RWPE1 (cell line): ENCODE data around the gene CST6.

Experiments used
- CTCF ChIA-PET: fragments of 350-600 bp; sonication (Branson Sonifier 250); formaldehyde crosslinking; extraction: SDS; loops from one replicate; lab custom pipeline; 2021; lab: Yijun Ruan, JAX
- POLR2A ChIA-PET: fragments of 400-600 bp; formaldehyde crosslinking; extraction: SDS; loops from one replicate; lab custom pipeline; 2020; ENCODE audit warnings: antibody characterized with exemption; ENCODE audit not compliant: low non-redundant PET; lab: Yijun Ruan, JAX
- DNase-seq: peaks from one replicate; pipeline ENCODE4 v3.0.0; 2012; ENCODE audit warnings: low spot score
- H3K27ac ChIP-seq: fragments of 450-650 bp; 2 replicates; pipeline ENCODE4 v1.5.1; 2017
- TF ChIP-seq, protein P1 (sequence below): fragments of 450-650 bp; conservative IDR thresholded peaks from 2 replicates; pipeline ENCODE4 v1.5.1; 2017; ENCODE audit warnings: low read depth, mild to moderate bottlenecking

Gene CST6

DNA sequence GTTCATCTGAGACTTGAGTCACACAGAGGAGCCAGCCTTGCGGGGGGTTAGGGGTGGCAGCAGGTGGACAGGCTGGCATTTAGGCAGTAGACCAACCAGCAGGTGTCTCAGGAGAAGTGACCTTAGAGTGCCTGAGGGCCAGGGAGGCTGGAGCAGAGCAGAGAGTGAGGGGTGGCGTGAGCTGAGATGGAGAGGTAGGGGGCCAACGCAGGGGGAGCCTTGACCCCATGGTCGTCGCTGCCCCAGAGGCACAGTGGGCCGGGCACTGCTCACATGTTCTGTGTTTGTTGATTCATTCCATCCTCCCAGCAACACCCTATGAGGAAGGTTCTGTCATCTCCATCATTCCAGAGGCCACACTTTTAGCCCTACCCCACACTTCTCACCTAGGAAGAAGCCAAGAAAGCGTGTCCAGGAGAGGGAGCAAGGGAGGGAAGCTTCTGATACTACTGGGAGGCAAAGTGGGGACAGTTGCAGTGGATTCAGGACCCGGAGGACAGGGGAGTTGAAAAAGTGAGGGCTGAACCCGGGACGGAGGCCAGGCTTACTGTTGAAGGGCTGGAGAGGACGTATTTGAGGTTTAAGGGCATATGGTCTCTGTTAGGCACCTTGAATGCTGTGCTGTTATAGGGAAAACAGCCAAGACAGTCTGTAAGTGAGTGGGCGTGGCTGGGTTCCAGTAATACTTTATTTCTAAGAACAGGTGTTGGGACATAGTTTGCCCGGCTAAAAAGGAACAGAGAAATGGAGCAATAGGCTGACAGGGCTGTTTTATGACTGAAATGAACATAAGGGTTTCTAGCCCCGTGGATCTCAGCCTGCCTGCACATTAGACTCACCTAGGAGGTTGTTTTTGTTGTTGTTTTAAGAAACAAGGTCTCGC is 43.0 kb upstream of the CST6 start:
- POLR2A ChIA-PET, result no interaction called here
- H3K27ac ChIP-seq, result peak overlapping the region; percentile 37
- TF ChIP-seq, protein P1, sequence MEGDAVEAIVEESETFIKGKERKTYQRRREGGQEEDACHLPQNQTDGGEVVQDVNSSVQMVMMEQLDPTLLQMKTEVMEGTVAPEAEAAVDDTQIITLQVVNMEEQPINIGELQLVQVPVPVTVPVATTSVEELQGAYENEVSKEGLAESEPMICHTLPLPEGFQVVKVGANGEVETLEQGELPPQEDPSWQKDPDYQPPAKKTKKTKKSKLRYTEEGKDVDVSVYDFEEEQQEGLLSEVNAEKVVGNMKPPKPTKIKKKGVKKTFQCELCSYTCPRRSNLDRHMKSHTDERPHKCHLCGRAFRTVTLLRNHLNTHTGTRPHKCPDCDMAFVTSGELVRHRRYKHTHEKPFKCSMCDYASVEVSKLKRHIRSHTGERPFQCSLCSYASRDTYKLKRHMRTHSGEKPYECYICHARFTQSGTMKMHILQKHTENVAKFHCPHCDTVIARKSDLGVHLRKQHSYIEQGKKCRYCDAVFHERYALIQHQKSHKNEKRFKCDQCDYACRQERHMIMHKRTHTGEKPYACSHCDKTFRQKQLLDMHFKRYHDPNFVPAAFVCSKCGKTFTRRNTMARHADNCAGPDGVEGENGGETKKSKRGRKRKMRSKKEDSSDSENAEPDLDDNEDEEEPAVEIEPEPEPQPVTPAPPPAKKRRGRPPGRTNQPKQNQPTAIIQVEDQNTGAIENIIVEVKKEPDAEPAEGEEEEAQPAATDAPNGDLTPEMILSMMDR, result no peak
- CTCF ChIA-PET, result interaction anchor here (0.6 kb wide), 1 partner anchor 101 kb away, joined by 3 read pairs; no protein-coding TSS in a partner anchor
- DNase-seq, result no peak

DNA sequence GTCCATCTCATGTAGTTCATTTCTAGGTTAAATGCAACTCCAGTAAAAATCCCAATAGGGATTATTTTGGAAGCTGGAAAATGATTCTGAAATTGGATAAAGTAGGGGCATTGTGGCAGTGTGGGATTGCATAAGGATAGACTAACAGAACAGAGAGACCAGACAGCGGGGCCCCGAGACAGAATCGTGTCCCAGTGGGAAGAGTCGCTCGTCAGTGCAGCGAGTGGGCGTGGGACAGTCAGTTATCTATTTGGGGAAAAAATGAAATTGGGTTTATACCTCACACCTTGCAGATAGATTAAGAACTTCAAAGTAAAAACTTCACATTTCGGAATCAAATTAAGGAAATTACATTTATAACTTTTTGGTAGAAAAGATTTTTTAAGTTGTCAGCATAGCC is 39.7 kb upstream of the CST6 start:
- ChIA-PET POLR2A (interaction anchor here (0.7 kb wide), 1 partner anchor 56 kb away, joined by 8 read pairs; no protein-coding TSS in a partner anchor), CTCF (no interaction called here)
- H3K27ac ChIP-seq, result no peak overlapping the region; the same call in 1 of the 2 replicates
- TF ChIP-seq, protein P1, result no peak
- DNase-seq, result no peak

GRCh38 chr11:65973439-65974110 is 38.2 kb upstream of the CST6 start:
- DNase-seq, result peak; percentile 68
- POLR2A ChIA-PET, result no interaction called here
- TF ChIP-seq, protein P1, result no peak
- H3K27ac ChIP-seq, result peak overlapping the region; percentile 67
- CTCF ChIA-PET, result interaction anchor here (0.6 to 1.2 kb wide), 3 partner anchors 9 to 61 kb away, joined by 5 read pairs; no protein-coding TSS in a partner anchor

GRCh38 chr11:65975771-65976170 is 36.0 kb upstream of the CST6 start:
- TF ChIP-seq, protein P1, result no peak
- CTCF ChIA-PET, result interaction anchor here (0.7 to 0.8 kb wide), 2 partner anchors 17 to 197 kb away, joined by 4 read pairs; no protein-coding TSS in a partner anchor
- POLR2A ChIA-PET, result interaction anchor here (0.6 kb wide), 1 partner anchor 83 kb away, joined by 3 read pairs; no protein-coding TSS in a partner anchor
- H3K27ac ChIP-seq, result no peak overlapping the region
- no peak for DNase-seq

DNA sequence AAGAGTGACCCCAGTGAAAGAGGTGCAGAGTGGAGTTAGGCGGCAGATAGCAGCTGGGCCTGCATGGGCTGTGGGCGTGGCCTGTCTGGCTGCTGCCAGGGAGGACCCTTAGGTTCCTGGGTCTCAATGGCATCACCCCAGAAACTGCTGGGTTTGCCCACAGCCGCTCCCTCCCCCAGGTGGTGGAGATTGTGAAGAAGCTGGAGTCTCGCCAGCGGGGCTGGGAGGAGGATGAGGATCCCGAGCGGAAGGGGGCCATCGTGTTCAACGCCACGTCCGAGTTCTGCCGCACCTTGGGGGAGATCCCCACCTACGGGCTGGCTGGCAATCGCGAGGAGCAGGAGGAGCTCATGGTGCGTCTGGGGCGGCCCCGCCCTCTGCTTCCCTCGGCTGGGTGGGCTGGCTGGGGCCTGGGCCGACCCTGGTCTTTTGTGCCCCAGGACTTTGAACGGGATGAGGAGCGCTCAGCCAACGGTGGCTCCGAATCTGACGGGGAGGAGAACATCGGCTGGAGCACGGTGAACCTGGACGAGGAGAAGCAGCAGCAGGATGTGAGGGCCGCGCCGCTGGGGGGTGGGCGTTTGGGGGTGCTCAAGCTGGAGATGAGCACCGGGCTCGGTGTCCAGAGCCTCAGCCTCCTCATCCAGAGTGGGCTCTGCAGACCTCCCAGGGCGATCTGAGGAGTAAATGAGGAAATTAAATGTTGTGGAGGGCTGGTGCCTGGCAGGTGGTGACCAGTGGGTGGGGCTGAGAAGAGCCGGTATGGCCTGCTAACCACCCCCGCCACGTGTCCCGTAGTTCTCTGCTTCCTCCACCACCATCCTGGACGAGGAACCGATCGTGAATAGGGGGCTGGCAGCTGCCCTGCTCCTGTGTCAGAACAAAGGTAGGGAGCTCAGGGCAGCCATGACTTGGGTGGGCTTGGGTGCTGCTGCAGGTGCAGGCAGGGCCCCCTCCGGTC is 35.3 kb upstream of the CST6 start:
- TF ChIP-seq, protein P1, result no peak
- no peak for DNase-seq
- POLR2A ChIA-PET, result interaction anchor here (0.6 kb wide), 1 partner anchor 84 kb away, joined by 3 read pairs; no protein-coding TSS in a partner anchor
- CTCF ChIA-PET, result interaction anchor here (0.5 to 0.8 kb wide), 3 partner anchors 14 to 17 kb away, joined by 3 to 4 read pairs (median 4); no protein-coding TSS in a partner anchor
- H3K27ac ChIP-seq, result peak overlapping the region; percentile 35
